Endothelial cell of umbilical vein (primary cell): Measurements from ENCODE around the gene MCRIP1. TPM values are rescaled to one million over a fixed set of nuclear protein-coding genes. Genes with fewer than 3 reads are reported as not detected.

ENCODE experiments used
- BruUV-seq: library from RNA; stranded (reverse); fragments of 400-500 nt; replicated peaks from 2 replicates; lab custom pipeline; 2021; lab: Mats Ljungman, UMichigan
- CTCF ChIA-PET: fragments of 300-600, 350-600 bp; sonication (Branson Sonifier 250); formaldehyde crosslinking; loops from one replicate; lab custom pipeline; 2021; ENCODE audit warnings: antibody characterized with exemption, inconsistent platforms; lab: Charles Lee
- POLR2A ChIA-PET: fragments of 300-600, 350-600 bp; sonication (Branson Sonifier 250); formaldehyde crosslinking; loops from one replicate; lab custom pipeline; 2021; ENCODE audit warnings: antibody characterized with exemption, inconsistent platforms; lab: Charles Lee
- DNase-seq: peaks from one replicate; pipeline ENCODE4 v3.0.0-alpha.2; 2011; ENCODE audit warnings: low read depth, low spot score
- FAIRE-seq: peaks from 2 replicates; lab custom pipeline; 2011; peaks lifted over from hg19 to GRCh38; lab: Jason Lieb, UNC
- H2AFZ ChIP-seq: 2 replicates; pipeline ENCODE4 v1.6.0; 2012; ENCODE audit warnings: low read depth, low read length, control low read depth, inconsistent platforms
- H3K27ac ChIP-seq: 2 replicates; pipeline ENCODE4 v1.5.1; 2011; ENCODE audit warnings: low read depth, mild to moderate bottlenecking, control low read depth, low read length, moderate library complexity; ENCODE audit not compliant: insufficient read depth
- H3K27me3 ChIP-seq, 2 experiments: 2 replicates each; pipeline versions ENCODE4 v1.6.0 to v1.6.1; 2011; ENCODE audit warnings: low read length in 2 of 2, mixed read lengths in 1 of 2; ENCODE audit not compliant: control insufficient read depth in 2 of 2, insufficient read depth in 2 of 2
- H3K36me3 ChIP-seq, 2 experiments: 2 replicates in 1 of 2; 3 replicates in 1 of 2; pipeline ENCODE4 v1.5.1; 2011; ENCODE audit warnings: low read length in 2 of 2, mild to moderate bottlenecking in 1 of 2, moderate library complexity in 1 of 2; ENCODE audit not compliant: control insufficient read depth in 2 of 2, insufficient read depth in 2 of 2; ENCODE audit errors: extremely low read depth in 1 of 2
- H3K4me1 ChIP-seq: 3 replicates; pipeline ENCODE4 v1.5.1; 2011; ENCODE audit warnings: mild to moderate bottlenecking, low read length; ENCODE audit not compliant: control insufficient read depth, insufficient read depth; ENCODE audit errors: extremely low read depth
- H3K4me2 ChIP-seq: 2 replicates; pipeline ENCODE4 v1.6.1; 2011; ENCODE audit warnings: low read length, control low read depth, mixed read lengths; ENCODE audit not compliant: insufficient read depth
- H3K4me3 ChIP-seq, 3 experiments: fragments of 200-600 bp in 1 of 3; sonication (generic), shearing (Covaris generic) in 1 of 3; replicated peaks in 1 of 3; 2 replicates each; pipeline ENCODE4 v1.5.1; 2011 to 2016; ENCODE audit warnings: control low read depth in 3 of 3, low read length in 3 of 3, mild to moderate bottlenecking in 2 of 3, inconsistent platforms in 1 of 3, low read depth in 1 of 3, moderate library complexity in 1 of 3; ENCODE audit not compliant: insufficient read depth in 1 of 3
- H3K79me2 ChIP-seq: 2 replicates; pipeline ENCODE4 v1.6.0; 2012; ENCODE audit warnings: low read length, inconsistent platforms; ENCODE audit not compliant: control insufficient read depth, insufficient read depth
- H3K9ac ChIP-seq: replicated peaks from 2 replicates; pipeline ENCODE3; 2011; ENCODE audit warnings: low read length, control low read depth; ENCODE audit not compliant: insufficient read depth; ENCODE audit errors: extremely low read depth
- H3K9me1 ChIP-seq: replicated peaks from 3 replicates; pipeline ENCODE4 v1.6.0; 2011; ENCODE audit warnings: mild to moderate bottlenecking, low read length; ENCODE audit not compliant: control insufficient read depth, insufficient read depth; ENCODE audit errors: extremely low read depth
- H3K9me3 ChIP-seq: replicated peaks from 2 replicates; pipeline ENCODE4 v1.5.1; 2012; ENCODE audit warnings: low read length, inconsistent platforms; ENCODE audit not compliant: control insufficient read depth, insufficient read depth
- H4K20me1 ChIP-seq: replicated peaks from 2 replicates; pipeline ENCODE3; 2011; ENCODE audit warnings: mild to moderate bottlenecking, low read length; ENCODE audit not compliant: control insufficient read depth, insufficient read depth; ENCODE audit errors: extremely low read depth
- EZH2 ChIP-seq: IDR thresholded peaks from 2 replicates; pipeline ENCODE4 v1.6.1; 2012; ENCODE audit warnings: borderline replicate concordance, low read depth, mild to moderate bottlenecking, moderate library complexity, low read length, inconsistent platforms; ENCODE audit not compliant: severe bottlenecking
- FOS ChIP-seq: IDR thresholded peaks from 2 replicates; pipeline ENCODE4 v1.6.1; 2011; ENCODE audit warnings: mild to moderate bottlenecking, low read length, moderate library complexity, borderline replicate concordance; ENCODE audit not compliant: insufficient read depth
- GATA2 ChIP-seq: IDR thresholded peaks from 2 replicates; pipeline ENCODE4 v1.7.0; 2011; ENCODE audit warnings: low read depth, mild to moderate bottlenecking, moderate library complexity, mixed read lengths, low read length; ENCODE audit not compliant: insufficient read length, insufficient read depth
- JUN ChIP-seq: IDR thresholded peaks from 2 replicates; pipeline ENCODE4 v1.6.1; 2011; ENCODE audit warnings: borderline replicate concordance, low read depth; ENCODE audit not compliant: insufficient read length, insufficient read depth
- MYC ChIP-seq: IDR thresholded peaks from one replicate; pipeline ENCODE4 v1.6.1; 2011; ENCODE audit warnings: mild to moderate bottlenecking, low read depth, low read length
- POLR2A ChIP-seq: IDR thresholded peaks from 2 replicates; pipeline ENCODE4 v1.6.1; 2012; ENCODE audit warnings: low read depth, mild to moderate bottlenecking, control low read depth, low read length
- POLR2AphosphoS5 ChIP-seq: IDR thresholded peaks from 2 replicates; pipeline ENCODE4 v1.6.1; 2012; ENCODE audit warnings: low read depth, mild to moderate bottlenecking, control low read depth, low read length, moderate library complexity; ENCODE audit not compliant: insufficient read depth
- dilution Hi-C: fragments of 300-500 bp; cut with MboI; formaldehyde crosslinking; loops from one replicate; pipeline ENCODE4 v1.15.0; 2019; ENCODE audit warnings: low sequenced_read_pairs; ENCODE audit not compliant: extremely low pct_ligation_motif_present
- intact Hi-C: fragments of 100-400 bp; cut with micrococcal nuclease; formaldehyde crosslinking; loops from one replicate; pipeline ENCODE4 v1.10.0; 2022
- polyA plus RNA-seq, 4 experiments: library from polyadenylated mRNA; depleted of rRNA in 3 of 4; stranded (reverse) in 3 of 4; unstranded in 1 of 4; fragments of >200 nt; gene quantifications; 2 replicates each; pipeline versions ENCODE4 v1.2.1 to v1.2.3, GENCODE V29; 2011 to 2012; ENCODE audit warnings: missing spikeins in 1 of 4
- total RNA-seq: library from RNA; stranded (reverse); gene quantifications from 2 replicates; pipeline ENCODE4 v1.2.3, GENCODE V29; 2021
- TF ChIP-seq, protein P1 (sequence below): IDR thresholded peaks from 2 replicates; pipeline ENCODE4 v1.6.1; 2011; ENCODE audit not compliant: insufficient read depth, insufficient read length

The MCRIP1 gene
- total and polyA plus RNA-seq, 2 donors (not counting 3 experiments of a cell fraction or from before 2014, with no cell fraction given) = 121 to 205 TPM

DNA sequence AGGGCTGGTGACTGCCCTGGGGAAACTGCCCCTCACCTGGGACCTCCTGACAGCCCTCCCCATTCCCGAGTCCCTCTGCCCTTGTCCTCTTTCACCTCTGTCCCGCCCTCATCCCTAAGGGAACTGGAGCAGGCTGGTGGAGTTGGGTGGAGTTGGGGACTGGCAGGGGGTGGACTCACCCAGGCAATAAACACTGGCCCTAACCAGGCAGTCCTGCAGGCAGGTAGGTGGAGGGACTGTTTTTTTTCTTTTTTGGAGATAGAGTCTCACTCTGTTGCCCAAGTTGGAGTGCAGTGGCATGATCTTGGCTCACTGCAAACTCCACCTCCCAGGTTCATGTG, 17.5 kb downstream of the MCRIP1 start:
- H3K27me3 ChIP-seq = peaks cover 0 to 2% of the 10 kb centered on the region in 2 experiments
- no peaks in the 10 kb centered on the region for H3K79me2 ChIP-seq
- H3K4me3 ChIP-seq = no peak overlapping the region
- ChIA-PET CTCF (no interaction called here), POLR2A (no interaction called here)
- no peaks in the 10 kb centered on the region for H3K4me1 ChIP-seq
- H2AFZ ChIP-seq = no peak overlapping the region
- DNase-seq (no peak), FAIRE-seq (no peak)
- intact Hi-C loops = no loop called here
- dilution Hi-C loops = no loop called here
- H3K36me3 ChIP-seq = no peaks in the 10 kb centered on the region
- H4K20me1 ChIP-seq = no peaks in the 10 kb centered on the region
- no peak overlapping the region for H3K9ac ChIP-seq
- no peaks in the 10 kb centered on the region for H3K9me1 ChIP-seq
- H3K4me2 ChIP-seq = no peak overlapping the region
- H3K27ac ChIP-seq = no peak overlapping the region
- BruUV-seq = no TSS peak
- no peaks in the 10 kb centered on the region for H3K9me3 ChIP-seq
- TF ChIP-seq POLR2A = no peak
- TF ChIP-seq GATA2 = no peak
- TF ChIP-seq, protein P1, sequence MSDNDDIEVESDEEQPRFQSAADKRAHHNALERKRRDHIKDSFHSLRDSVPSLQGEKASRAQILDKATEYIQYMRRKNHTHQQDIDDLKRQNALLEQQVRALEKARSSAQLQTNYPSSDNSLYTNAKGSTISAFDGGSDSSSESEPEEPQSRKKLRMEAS = no peak
- no peak for TF ChIP-seq JUN
- no peak for TF ChIP-seq POLR2AphosphoS5
- no peak for TF ChIP-seq MYC
- TF ChIP-seq FOS = no peak

DNA sequence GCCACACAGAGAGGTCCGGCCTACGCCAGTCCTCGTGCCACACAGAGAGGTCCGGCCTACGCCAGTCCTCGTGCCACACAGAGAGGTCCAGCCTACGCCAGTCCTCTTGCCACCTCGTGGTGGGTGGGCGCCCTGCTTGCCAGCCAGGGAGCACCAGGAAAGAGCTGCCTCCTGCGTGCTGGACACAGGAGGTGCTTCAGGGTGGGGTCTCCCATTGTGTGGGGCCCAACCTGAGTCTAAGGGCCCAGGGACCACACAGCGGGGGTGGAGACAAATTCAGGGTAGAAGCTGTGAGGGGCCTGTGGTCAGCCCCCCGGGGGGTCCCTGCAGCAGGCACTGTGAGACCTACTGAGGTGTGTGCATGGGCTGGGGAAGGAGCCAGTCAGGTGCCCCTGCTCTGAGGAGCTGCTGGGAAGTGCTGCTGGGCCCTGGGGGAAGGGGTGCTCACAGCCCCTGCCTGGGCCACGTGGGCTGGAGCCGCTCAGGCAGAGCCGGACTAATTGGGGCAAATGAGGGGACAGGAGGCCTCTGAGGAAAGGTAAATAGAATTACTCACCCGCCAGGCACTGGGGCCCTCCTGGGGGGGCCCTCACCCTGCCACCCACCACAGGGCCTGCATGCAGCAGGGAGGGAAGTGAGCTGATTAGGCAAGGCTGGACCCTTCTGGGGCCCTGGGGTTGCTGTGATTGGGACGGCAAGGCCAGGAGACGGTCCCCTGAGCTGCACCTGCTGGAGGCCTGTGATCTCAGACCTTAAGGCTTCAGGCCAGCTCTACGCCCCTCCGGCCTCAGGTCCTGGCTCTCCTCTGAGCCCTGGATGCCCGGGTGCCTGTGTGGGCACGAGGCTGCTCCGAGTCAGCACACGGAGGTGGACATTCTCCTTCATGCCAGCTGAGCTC, 18.1 kb downstream of the MCRIP1 start:
- ChIA-PET CTCF (no interaction called here), POLR2A (no interaction called here)
- no TSS peak for BruUV-seq
- H3K27ac ChIP-seq = no peak overlapping the region
- no peaks in the 10 kb centered on the region for H3K79me2 ChIP-seq
- no peak overlapping the region for H3K9ac ChIP-seq
- no peak overlapping the region for H3K4me2 ChIP-seq
- no peak for DNase-seq
- dilution Hi-C loops = no loop called here
- no peaks in the 10 kb centered on the region for H4K20me1 ChIP-seq
- H3K4me1 ChIP-seq = no peaks in the 10 kb centered on the region
- H3K9me1 ChIP-seq = no peaks in the 10 kb centered on the region
- H2AFZ ChIP-seq = no peak overlapping the region
- FAIRE-seq = no peak
- H3K4me3 ChIP-seq = no peak overlapping the region
- intact Hi-C loops = no loop called here
- no peaks in the 10 kb centered on the region for H3K36me3 ChIP-seq
- peaks cover 0 to 2% of the 10 kb centered on the region in 2 experiments for H3K27me3 ChIP-seq
- TF ChIP-seq POLR2AphosphoS5 (no peak), FOS (no peak), EZH2 (no peak), JUN (no peak)
- H3K9me3 ChIP-seq = no peaks in the 10 kb centered on the region
